Esophagus (tissue), 2 donors: ENCODE data around the gene ZNF135. TPM values are rescaled to one million over a fixed set of nuclear protein-coding genes. Genes with fewer than 3 reads are reported as not detected.

Source experiments
- H3K27ac ChIP-seq, 2 donors: one replicate each; pipeline ENCODE4 v1.5.1; 2013; ENCODE audit warnings: low read depth in 2 of 2, mild to moderate bottlenecking in 2 of 2, inconsistent platforms in 1 of 2, low read length in 1 of 2, moderate library complexity in 1 of 2
- H3K27me3 ChIP-seq, 2 donors: one replicate each; pipeline ENCODE4 v1.6.1; 2013; ENCODE audit warnings: low read length in 2 of 2, control low read depth in 1 of 2, mild to moderate bottlenecking in 1 of 2; ENCODE audit not compliant: insufficient read depth in 2 of 2, control insufficient read depth in 1 of 2
- H3K36me3 ChIP-seq, 2 donors: one replicate each; pipeline ENCODE4 v1.6.1; 2013; ENCODE audit warnings: low read length in 1 of 2; ENCODE audit not compliant: control insufficient read depth in 2 of 2, insufficient read depth in 2 of 2
- H3K4me1 ChIP-seq, 2 donors: one replicate each; pipeline ENCODE4 v1.6.1; 2013; ENCODE audit warnings: low read length in 1 of 2; ENCODE audit not compliant: control insufficient read depth in 2 of 2, insufficient read depth in 2 of 2
- H3K4me3 ChIP-seq, 2 donors: one replicate each; pipeline ENCODE4 v1.5.1; 2013; ENCODE audit warnings: low read length in 2 of 2, mild to moderate bottlenecking in 2 of 2, low read depth in 1 of 2, moderate library complexity in 1 of 2
- H3K9me3 ChIP-seq, 2 donors: one replicate each; pipeline ENCODE4 v1.6.1; 2013; ENCODE audit warnings: mild to moderate bottlenecking in 2 of 2, low read depth in 1 of 2, low read length in 1 of 2, moderate library complexity in 1 of 2; ENCODE audit not compliant: control insufficient read depth in 2 of 2, insufficient read depth in 1 of 2
- WGBS, 2 donors: extraction: QIAGEN DNeasy Blood & Tissue Kit; methylation state at CpG; one replicate each; pipeline ENCODE4 v1.1.7; 2013; 5-methylcytosine and 5-hydroxymethylcytosine counted together
- polyA plus RNA-seq, 2 donors: library from polyadenylated mRNA; stranded (reverse); fragments of 200-250 nt; gene quantifications; one replicate each; pipeline ENCODE4 v1.2.3, GENCODE V29; 2013
- donor health status: healthy with polysubstance abuse.
- donor health status: Bipolar disorder and iron deficiency.

ZNF135 gene
- polyA plus RNA-seq, 2 donors: 1.6 to 2.9 TPM

DNA sequence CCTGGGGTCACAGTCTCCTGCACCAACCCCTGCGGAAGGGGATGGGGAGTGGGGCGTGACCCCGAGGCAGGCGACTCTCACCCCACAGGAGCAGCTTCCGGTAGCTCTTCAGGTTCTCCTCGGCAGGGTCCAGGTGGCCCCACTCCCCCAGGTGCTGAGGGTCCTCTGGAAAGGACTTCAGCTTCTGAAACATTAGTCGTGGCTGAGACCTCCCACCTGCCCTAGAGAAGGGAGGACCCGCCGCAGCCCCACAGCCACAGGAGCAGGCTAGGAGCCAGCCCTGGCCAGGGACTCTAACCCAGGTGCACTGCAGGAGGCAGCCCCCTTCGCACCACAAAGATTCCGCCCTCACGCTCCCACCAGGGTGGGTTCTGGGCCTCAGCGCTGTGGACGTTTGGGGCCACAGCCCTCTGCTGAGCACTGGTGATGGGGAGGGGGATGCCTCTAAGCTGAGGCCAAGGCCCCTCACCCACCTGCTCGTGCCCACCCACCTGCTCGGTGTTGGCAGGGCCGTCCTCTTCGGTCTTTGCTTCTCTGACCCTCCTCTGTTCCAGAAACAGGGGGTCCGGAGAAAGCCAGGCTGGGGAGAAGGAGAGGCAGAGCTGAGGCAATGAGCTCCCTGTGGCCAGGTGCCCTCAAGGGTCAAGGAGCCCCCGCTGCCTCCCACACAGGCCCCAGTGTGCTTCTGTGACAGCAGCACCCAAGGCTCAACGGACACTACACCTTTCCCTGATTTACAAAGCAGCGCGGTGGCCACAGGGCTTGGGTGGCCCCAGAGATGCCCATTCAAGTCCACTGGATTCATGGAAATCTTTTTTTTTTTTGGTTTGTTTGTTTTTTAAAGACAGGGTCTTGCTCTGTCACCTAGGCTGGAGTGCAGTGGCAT lies 28.0 kb downstream of the ZNF135 start:
- WGBS, 2 donors: 95% methylated on average over 22 to 23 of the region's 23 CpGs
- no peaks in the 10 kb centered on the region for H3K27me3 ChIP-seq
- no peak overlapping the region for H3K4me3 ChIP-seq
- no peak overlapping the region for H3K27ac ChIP-seq
- H3K36me3 ChIP-seq: peaks cover 5 to 8% of the 10 kb centered on the region in 2 donors
- peaks cover 36 to 48% of the 10 kb centered on the region in 2 donors for H3K9me3 ChIP-seq
- H3K4me1 ChIP-seq: no peaks in the 10 kb centered on the region

GRCh38 chr19:58088521-58089052 lies 29.5 kb downstream of the ZNF135 start:
- H3K9me3 ChIP-seq: peaks cover 36 to 47% of the 10 kb centered on the region in 2 donors
- H3K4me1 ChIP-seq: no peaks in the 10 kb centered on the region
- no peak overlapping the region for H3K27ac ChIP-seq
- H3K36me3 ChIP-seq: peaks cover 5 to 8% of the 10 kb centered on the region in 2 donors
- H3K27me3 ChIP-seq: no peaks in the 10 kb centered on the region
- no peak overlapping the region for H3K4me3 ChIP-seq
- WGBS, 2 donors: 97 to 98% methylated on average over 13 of the region's 13 CpGs

- Histone ChIP-seq H3K36me3 (peaks cover 5 to 8% of the 10 kb centered on the region in 2 donors), H3K9me3 (peaks cover 30 to 39% of the 10 kb centered on the region in 2 donors), H3K27ac (no peak overlapping the region), H3K4me1 (no peaks in the 10 kb centered on the region), H3K4me3 (no peak overlapping the region), H3K27me3 (no peaks in the 10 kb centered on the region)
- WGBS, 2 donors: 95 to 99% methylated on average over 16 of the region's 16 CpGs
These were observed 30.8 kb downstream of the ZNF135 start for GRCh38 chr19:58089846-58090245.

DNA sequence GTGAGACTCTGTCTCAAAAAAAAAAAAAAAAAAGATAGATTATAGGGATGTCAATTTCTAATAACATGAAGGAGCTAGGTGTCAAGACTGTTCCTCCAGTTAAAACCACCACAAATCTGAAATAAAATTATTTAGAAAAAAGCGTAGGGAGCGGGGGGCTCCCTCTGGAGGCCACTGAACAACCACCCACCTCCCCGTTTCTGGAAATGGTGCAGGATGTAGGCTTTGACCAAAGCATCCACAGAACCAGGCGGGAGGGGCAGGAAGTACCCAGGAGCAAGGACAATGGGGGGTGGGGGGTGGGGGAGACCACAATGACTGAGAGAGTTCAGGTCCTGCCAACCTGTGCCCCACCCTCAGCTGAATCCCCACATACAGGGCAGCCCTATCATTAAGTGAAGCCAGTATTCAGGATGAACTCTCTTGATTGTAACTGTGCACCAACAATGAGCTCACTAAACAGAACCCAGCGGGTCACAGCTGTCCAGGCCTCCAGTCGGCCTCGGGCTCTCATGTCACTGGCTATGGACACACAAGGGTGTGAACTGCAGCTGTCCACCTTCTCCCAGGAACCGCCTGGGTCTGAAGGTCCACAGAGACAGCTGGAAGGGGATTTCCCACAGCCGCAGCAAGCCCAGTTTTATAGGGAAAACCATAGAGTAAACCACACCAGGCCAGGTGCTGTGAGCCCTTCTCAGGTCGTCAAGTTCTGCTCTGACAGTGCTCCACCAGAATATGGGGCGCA lies 32.3 kb downstream of the ZNF135 start:
- Histone ChIP-seq H3K9me3 (peaks cover 19 to 38% of the 10 kb centered on the region in 2 donors), H3K4me3 (no peak overlapping the region), H3K4me1 (no peaks in the 10 kb centered on the region), H3K27ac (no peak overlapping the region), H3K36me3 (peaks cover 0 to 3% of the 10 kb centered on the region in 2 donors), H3K27me3 (no peaks in the 10 kb centered on the region)
- 78 to 85% methylated on average over 11 of the region's 11 CpGs for WGBS, 2 donors

- H3K27ac ChIP-seq: no peak overlapping the region
- H3K9me3 ChIP-seq: peaks cover 9 to 33% of the 10 kb centered on the region in 2 donors
- WGBS, 2 donors: 92 to 94% methylated on average over 7 of the region's 7 CpGs
- peaks cover 0 to 2% of the 10 kb centered on the region in 2 donors for H3K36me3 ChIP-seq
- H3K4me3 ChIP-seq: no peak overlapping the region
- peaks cover 0 to 7% of the 10 kb centered on the region in 2 donors for H3K4me1 ChIP-seq
- H3K27me3 ChIP-seq: no peaks in the 10 kb centered on the region
These were observed 34.0 kb downstream of the ZNF135 start for GRCh38 chr19:58093071-58093470.

DNA sequence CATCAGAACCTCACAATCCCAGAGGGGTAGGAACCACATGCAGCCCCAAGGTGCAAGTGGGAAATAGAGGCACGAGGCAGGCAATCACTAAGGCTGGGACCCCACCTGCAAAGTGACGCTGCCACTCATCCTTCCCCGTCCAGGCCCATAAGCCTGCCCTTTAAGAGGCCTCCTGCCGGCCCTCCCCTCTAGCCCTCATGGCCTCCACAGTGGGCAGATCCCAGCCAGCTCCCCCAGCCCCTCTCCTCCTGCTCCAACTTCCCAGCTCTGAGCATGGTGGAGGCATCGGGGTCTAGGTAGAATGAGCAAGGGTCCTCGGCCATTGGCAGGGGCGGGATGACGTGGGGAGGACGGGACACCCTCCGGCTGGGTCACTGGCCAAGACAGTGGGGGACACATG lies 36.2 kb downstream of the ZNF135 start:
- H3K27ac ChIP-seq: no peak overlapping the region
- H3K36me3 ChIP-seq: peaks cover 0 to 2% of the 10 kb centered on the region in 2 donors
- H3K9me3 ChIP-seq: peaks cover 6 to 27% of the 10 kb centered on the region in 2 donors
- WGBS, 2 donors: 94 to 96% methylated on average over 10 of the region's 10 CpGs
- no peak overlapping the region for H3K4me3 ChIP-seq
- peaks cover 0 to 7% of the 10 kb centered on the region in 2 donors for H3K4me1 ChIP-seq
- H3K27me3 ChIP-seq: no peaks in the 10 kb centered on the region

DNA sequence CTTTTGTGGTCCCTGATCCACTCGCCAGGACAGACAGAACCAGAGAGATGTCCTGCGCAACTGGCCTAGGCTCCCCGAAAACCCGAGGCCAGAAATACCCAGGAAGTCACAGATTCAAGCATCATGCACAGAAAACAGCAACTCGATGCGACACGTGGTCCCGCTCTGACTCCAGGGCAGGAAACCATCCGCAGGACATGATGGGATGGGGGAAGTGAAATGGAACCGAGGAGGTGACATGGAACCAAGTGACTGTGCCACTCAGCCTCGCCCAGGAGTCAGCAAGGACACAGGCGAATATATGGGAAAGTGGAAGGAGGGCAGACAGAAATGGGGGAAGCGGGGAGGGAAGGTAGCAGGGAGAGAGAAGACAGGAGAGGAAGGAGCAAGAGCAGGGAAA lies 37.8 kb downstream of the ZNF135 start:
- Histone ChIP-seq H3K4me1 (peaks cover 0 to 7% of the 10 kb centered on the region in 2 donors), H3K4me3 (no peak overlapping the region), H3K9me3 (peaks cover 4 to 24% of the 10 kb centered on the region in 2 donors), H3K27me3 (no peaks in the 10 kb centered on the region), H3K27ac (no peak overlapping the region), H3K36me3 (peaks cover 0 to 2% of the 10 kb centered on the region in 2 donors)
- WGBS, 2 donors: 88 to 90% methylated on average over 13 of the region's 13 CpGs

- H3K9me3 ChIP-seq: peaks cover 4 to 24% of the 10 kb centered on the region in 2 donors
- WGBS, 2 donors: 32 to 35% methylated on average over 7 to 8 of the region's 8 CpGs
- H3K27ac ChIP-seq: no peak overlapping the region
- H3K27me3 ChIP-seq: no peaks in the 10 kb centered on the region
- peak overlapping the region in 1 of 2 donors; percentile 79 for H3K4me3 ChIP-seq
- peaks cover 0 to 2% of the 10 kb centered on the region in 2 donors for H3K36me3 ChIP-seq
- H3K4me1 ChIP-seq: peaks cover 0 to 7% of the 10 kb centered on the region in 2 donors
These were observed 38.3 kb downstream of the ZNF135 start for GRCh38 chr19:58097349-58097748.
